ENCODE results near the gene HRCT1.
"Not testable (repeated sequence)": the region's sequence is repeated elsewhere in the genome, so short reads cannot be mapped to it uniquely, and the experiment has no call there.

Gene HRCT1

DNA sequence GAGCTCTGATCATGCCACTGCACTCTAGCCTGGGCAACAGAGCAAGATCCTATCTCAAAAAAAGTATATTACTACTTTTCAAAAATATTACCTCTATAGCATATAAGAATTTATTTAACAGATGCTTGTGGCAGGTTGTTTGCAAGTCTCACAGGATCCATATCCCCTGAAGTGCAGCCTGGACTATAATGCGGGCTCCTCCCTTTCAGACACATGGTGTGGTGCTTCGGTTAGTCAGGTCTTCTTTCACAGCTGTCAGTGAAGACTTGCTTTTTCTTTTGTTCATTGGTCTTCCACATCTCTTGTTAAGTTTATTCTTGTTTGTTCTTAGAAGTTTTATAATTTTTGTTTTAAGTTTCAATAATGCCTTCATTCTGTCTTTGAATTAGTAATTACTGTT is 9.4 kb upstream of the HRCT1 start:
- DNase-seq (ENCODE audit: low read depth, low spot score), result no peak

DNA sequence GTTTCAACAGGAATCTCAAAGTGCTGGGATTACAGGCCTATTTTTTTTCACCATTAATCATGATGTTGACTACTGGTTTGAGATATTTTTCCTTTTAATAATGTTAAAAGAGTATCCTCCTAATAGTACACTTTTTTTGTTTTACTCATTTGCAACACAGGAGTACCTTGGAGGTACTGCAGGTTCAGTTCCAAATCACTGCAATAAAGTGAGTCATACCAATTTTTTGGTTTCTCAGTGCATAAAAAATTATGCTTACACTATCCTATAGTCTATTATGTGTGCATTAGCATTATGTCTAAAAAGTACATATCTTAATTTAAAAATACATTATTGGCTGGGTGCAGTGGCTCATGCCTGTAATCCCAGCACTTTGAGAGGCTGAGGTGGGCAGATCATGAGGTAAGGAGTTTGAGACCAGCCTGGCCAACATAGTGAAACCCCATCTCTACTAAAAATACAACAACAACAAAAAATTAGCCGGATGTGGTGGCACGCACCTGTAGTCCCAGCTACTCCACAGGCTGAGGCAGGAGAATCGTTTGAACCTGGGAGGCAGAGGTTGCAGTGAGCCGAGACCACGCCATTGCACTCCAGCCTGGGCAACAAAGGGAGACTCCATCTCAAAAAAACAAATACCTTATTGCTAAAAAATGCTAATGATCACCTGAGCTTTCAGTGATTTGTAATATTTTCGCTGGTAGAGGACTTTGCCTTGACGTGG is 8.5 kb upstream of the HRCT1 start:
- DNase-seq (ENCODE audit: low read depth, low spot score), result not testable (repeated sequence)

DNA sequence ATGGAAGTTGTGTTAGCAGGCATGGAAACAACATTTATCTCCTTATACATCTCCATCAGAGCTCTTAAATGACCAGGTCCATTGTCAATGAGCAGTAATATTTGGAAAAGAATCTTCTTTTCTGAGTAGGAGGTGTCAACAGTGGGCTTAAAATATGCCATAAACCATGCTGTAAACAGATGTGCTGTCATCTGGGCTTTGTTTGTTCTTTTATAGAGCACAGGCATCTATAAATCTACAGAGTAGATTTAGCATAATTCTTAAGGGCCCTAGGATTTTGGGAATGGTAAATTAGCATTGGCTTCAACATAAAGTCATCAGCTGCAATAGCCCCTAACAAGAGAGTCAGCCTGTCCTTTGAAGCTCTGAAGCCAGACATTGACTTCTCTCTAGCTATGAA is 7.7 kb upstream of the HRCT1 start:
- no peak for DNase-seq (ENCODE audit: low read depth, low spot score)

DNA sequence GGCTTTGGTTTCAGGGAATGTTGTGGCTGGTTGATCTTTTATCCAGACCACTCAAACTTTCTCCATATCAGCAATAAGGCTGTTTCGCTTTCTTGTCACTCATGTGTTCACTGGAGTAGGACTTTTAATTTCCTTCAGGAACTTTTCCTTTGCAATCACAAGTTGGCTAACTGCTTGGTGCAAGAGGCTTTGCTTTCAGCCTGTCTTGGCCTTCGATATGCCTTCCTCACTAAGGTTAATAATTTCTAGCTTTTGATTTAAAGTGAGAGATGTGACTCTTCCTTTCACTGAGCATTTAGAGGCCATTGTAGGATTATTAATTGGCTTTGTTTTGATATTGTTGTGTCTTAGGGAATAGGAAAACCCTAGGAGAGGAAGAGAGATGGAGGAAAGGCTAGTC is 7.0 kb upstream of the HRCT1 start:
- no peak for DNase-seq (ENCODE audit: low read depth, low spot score)

DNA sequence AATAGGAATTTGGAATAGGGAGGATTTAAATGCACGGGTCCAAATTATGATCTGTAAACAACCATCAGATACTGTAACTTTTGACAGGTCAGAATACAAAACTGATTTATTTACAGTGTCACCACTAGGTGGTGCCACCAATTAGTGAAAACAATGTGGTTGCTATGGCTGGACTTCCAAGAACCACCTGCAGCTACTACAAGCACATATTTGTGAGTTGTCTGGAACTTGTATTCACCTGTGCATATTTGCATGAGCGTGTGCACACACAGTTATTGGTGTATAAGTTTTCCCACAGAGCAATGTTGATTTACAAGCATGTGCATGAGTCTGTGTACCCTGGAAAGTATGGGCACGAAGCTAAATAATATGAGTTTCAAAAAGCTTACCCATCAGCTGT is 3.0 kb upstream of the HRCT1 start:
- no peak for DNase-seq (ENCODE audit: low read depth, low spot score)

DNA sequence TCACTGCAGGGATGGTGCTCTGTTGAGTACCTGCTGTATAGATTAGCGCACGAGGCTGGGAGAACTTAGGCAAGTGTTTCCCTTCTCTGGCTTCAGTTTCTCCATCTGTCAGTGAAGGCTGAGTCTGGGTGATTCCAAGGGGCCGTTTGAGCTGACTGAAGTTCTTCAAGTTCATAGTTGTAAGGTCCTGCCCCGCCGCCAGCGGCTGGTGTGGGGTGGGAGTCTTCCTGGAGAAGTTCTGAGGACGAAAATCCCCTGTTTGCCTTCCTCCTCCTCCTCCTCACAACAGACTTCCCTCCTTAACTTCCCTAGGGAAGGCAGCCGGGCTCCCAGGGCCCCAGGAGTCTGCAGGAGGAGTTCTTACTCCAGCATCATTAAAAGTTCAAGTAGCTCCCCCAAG is 1.7 kb upstream of the HRCT1 start:
- DNase-seq (ENCODE audit: low read depth, low spot score), result no peak

DNA sequence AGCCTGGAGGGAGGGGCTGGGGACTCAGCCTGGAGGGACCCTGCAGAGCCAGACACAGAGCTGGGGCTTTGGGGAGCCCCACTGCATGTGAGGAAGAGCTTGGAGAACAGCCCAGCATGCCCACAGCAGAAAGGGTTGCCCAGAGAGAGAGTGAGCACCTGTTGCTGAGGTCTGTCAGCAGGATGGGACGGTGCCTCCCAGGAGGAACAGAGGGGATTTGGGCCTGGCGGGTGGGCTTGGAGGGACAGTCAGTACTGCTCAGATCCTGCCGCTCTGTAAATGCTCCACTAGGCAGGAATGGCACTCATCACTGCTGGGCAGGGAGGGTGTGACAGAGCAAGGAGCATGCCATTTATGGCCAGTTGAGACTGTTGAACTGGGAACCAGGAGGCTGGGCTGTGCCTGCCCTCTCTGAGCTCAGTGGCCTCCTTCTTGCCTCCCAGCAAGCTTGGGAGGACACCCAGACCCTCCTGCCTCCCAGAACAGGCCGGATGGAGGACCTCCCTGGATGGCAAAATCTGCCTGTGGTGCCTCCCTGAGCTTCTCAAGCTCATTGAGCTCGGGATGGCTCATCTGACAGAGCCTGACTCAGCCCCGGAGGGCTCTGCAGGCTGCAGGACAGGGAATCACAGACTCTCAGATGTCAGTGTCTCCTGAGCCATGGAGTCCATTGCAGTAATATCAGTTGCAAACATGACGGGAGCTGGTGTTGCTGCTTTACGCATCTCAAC is 786 bp upstream of the HRCT1 start:
- no peak for DNase-seq (ENCODE audit: low read depth, low spot score)

DNA sequence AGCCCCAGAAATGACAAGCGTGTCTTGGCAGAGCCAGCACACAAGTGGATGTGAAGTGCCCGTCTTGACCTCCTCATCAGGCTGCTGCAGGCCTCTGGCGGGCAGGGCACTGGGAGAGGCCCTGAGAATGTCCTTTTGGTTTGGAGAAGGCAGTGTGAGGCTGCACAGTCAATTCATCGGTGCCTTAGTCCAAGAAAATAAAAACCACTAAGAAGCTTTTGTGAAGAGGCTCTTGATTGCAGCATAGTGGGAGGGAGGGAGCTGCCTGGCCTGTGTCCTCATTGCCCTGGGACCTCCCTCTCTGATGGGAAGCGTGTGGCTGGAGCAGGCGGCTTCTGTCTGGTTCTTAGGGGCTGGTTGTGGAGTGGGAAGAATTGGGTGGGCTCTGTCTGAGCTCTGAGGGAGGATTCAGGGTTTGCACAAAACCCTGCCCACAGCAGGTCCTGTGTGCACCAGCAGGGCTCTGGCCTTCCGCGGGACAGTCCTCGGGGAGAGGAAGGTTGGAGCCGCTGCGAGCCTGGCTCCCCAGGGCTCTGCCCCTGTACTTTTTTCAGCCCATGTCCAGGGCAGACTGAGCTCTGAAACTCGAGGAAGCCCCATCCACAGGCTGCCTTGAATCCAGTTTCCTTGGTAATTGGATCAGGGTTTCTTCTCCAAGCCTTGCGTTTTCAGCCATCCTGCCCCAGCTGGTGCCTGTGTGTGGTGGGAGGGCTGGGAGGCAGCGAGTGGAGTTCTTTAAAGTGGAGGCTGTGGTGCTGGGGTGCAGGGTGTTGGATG is 1.1 kb downstream of the HRCT1 start:
- DNase-seq (ENCODE audit: low read depth, low spot score), result no peak

DNA sequence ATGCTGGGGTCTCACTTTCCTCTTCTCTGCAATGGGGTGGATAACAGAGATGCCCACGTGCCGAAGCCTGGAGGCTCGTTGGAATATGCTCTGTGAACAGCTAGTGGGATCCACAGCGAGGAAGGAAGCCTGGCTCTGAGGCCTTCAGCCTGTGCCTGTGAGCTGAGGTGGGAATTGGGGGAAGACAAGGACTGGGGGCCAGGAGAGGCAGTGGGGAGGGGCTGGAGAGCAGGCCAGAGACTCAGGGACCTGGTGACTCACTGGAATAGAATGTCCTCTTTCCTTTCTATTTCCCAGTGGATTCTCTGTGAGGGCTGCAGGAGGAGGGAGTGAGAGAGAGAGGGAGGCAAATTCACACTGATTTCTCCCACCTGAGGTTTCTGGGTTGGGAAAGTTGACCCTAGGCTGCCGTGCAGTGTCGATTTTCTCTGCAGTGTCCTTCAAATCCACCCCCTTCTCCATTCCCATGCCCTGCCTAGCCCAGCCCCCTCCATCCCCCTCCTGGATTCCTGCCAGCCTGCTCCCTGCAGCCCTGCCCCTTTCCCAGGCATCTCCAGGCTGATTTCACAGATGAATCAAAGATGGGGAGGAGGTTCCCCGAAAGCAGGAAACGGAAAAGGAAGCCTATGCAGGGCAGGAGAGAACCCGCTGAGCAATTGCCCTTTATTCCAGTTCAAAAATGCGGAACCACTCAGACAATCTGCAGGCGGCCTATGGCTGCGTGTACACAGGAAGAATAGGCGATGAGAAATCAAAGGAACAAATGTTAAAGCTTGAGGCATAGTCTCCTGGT is 1.9 kb downstream of the HRCT1 start:
- no peak for DNase-seq (ENCODE audit: low read depth, low spot score)

DNA sequence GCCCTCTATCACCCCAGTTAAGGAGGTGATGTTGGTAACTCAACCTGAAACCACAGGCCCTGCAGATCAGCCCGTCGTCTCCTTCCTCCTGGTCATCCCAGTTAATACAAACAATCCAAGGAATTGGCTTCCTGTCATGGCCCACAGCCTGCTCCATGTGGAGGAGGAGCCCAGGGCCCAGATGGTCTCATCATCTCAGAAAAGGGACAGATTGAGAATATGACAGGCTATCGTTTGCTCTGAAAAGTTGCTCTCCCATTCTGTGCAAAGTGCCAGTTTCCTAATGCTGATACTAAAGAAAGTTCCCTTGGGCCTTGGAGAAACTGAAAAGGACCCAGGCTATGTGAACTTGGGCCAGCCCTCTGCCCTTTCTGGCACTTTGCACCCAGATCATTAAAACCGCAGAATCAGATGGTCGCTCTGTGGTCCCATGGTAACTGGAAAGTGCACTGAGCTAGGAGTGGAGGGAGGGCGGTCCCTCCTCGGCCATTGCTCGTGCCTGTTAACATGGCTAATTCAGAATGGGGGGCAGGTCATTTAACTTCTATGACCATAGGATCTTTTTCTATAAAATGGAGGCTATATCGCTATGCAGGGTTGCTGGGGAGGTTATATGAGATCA is 2.6 kb downstream of the HRCT1 start:
- no peak for DNase-seq (ENCODE audit: low read depth, low spot score)

DNA sequence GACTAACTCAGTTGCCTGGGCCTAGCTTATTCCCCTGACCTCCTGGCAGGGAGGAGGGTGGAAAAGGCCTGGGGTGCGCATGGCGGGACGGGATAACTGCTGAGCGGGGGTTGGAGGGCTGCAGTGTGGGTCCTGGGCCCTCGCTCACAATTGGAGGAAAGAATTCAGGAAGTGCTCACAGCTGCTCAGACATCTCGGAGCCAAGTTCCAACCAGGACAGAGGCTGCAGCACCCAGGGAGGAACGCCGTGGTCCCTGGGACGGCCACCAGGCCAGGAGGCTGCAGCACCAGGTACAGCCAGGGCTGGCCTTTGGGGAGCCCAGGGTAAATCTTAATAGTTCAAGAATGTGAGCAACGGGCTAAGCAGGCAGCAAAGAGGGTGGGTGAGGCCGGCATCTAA is 3.3 kb downstream of the HRCT1 start, which contains the start of gene SPAAR:
TSS of gene SPAAR (plus strand) at position 217 of the 400 bp plus-strand sequence. CDS start 974 bp downstream, outside the sequence.
- DNase-seq (ENCODE audit: low read depth, low spot score), result no peak

DNA sequence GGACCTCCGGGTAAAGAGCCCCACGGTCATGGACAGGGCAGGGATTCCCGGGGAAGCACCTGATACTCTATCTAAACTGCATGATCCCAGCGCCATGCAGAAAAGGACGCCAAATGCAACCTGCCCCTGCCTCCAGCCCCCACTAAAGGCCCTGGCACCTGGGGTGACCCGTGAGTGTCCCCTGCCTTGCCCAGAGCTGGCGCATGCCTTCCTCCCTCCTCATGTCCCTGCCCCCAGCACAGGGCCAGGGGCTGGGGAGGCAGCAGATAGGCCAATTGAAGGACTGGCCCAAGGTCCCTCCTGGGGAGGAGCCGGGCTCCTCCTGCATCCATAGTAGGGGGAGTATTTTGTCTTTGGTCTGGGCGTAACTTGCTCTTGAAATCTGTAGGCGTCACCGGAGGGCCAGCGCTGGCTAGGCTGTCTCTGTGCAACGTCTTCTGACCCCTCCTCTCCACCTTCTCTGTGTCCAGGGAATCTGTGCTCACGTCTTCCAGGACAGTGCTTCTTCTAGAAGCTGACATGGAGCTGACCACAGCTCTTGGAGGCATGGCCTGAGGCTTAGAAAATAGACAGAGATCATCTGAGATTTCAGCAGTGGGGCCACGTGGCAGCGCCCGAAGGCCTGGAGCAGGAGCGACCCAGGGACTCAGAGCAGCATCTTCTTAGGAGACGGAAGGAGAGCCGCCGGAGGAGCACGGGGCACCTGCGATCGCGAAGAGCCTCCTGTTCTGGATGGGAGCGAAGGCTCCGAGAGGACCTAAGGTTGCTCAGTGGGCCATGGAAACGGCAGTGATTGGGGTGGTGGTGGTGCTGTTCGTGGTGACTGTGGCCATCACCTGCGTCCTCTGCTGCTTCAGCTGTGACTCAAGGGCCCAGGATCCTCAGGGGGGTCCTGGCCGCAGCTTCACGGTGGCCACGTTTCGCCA is 3.9 kb downstream of the HRCT1 start:
- no peak for DNase-seq (ENCODE audit: low read depth, low spot score)

DNA sequence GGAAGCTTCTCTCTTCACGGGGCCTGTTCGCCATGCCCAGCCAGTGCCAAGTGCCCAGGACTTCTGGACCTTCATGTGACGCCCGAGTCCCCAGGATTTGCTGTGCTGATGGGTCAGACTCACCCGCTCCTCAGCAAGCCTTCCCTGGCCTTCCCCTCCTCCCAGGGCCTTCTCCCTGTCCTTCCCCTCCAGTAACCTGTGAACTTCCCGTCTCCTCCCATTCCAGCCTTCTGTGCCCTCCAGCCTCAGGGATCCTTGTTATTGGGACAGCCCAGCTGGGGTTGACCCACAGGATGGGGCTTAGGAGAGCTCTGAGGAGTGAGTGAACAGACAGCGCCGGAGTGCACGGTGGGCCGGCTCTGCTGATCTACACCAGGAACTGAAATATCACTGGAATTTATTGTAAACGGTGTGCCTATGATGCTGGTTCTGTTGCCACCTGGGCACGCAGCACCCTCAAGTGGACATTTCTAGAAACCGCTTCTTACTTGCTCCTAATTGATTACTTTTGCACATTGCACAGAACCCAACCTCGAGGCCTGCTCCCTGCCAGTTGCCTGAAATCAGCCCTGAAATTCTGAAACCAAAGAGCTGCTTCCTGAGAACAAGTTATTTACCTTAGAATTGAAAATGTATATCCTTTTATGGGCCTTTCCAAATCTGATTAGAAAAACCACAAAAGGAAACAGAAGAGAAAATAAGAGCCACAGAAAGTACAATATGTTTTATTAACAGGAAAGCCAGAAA is 4.8 kb downstream of the HRCT1 start:
- DNase-seq (ENCODE audit: low read depth, low spot score), result no peak

DNA sequence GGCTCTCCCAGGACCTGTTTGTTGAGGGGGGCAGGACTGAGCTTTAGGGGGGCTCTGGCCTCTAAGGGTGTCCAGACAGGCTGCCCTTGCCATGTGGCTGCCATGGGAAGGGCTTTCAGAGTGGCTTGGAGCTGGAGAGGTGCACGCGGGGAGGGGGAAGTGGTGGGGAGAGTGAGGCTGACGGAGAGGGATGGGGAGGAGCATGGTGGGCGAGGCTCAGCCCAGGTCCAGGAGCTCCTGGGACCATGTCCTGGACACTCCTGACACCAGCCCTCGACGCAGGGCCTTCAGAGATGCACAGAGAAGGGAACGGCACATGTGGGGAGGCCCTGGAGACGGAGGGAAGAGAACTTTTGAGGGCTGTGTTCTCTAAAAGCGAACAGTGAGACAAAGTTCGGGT is 5.7 kb downstream of the HRCT1 start:
- no peak for DNase-seq (ENCODE audit: low read depth, low spot score)

DNA sequence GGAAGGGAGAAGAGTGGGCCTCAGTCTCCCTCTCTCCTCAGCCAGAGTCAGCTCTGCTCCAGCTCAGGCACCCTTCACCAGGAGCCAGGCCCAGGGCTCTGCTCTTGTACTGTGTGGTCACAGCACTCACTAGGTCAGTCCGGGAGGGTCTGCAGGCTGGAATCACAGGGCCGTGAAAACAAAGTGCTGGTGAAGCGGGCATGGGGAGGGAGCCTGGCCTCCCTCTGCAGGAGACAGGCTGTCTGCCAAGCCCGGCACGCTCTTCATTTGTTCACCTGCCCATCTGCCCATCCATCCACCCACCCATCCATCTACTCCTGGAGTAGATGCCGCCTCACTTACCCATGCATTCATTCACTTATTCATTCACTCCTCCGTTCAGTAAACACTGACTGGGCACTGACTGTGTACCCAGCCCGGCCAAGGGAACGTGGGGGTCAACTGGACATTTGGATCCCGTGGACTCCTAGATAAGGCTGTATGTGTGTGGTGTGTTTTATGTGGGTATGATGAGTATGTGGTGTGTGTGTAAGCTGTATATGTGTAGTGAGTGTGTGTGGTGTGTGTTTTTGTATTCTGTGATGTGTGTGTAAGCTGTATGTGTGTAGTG is 6.9 kb downstream of the HRCT1 start:
- no peak for DNase-seq (ENCODE audit: low read depth, low spot score)

DNA sequence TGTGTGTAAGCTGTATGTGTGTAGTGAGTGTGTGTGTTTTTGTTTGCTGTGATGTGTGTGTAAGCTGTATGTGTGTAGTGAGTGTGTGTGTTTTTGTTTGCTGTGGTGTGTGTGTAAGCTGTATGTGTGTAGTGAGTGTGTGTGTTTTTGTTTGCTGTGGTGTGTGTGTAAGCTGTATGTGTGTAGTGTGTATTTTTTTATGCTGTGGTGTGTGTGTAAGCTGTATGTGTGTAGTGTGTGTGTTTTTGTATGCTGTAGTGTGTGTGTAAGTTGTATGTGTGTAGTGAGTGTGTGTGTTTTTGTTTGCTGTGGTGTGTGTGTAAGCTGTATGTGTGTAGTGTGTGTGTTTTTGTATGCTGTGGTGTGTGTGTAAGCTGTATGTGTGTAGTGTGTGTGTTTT is 7.4 kb downstream of the HRCT1 start:
- not testable (repeated sequence) for DNase-seq (ENCODE audit: low read depth, low spot score)

DNA sequence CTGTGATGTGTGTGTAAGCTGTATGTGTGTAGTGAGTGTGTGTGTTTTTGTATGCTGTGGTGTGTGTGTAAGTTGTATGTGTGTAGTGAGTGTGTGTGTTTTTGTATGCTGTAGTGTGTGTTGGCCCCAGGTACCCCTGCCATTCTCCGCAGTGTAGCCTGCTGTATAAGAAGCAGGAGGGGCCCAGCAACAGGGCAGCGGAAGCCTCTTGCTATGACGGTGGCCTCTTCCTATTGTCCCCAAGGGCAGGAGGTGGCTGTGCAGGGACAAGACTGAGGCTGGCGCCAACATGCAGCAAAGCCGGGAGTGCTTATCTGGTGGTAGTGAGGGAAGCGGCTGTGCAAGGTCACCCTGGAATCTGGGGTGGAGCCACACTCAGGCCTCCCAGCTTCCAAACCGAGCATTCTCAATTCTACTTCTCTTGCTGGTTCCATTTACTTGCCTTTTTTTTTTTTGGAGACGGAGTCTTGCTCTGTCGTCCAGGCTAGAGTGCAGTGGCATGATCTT is 8.4 kb downstream of the HRCT1 start:
- no peak for DNase-seq (ENCODE audit: low read depth, low spot score)

DNA sequence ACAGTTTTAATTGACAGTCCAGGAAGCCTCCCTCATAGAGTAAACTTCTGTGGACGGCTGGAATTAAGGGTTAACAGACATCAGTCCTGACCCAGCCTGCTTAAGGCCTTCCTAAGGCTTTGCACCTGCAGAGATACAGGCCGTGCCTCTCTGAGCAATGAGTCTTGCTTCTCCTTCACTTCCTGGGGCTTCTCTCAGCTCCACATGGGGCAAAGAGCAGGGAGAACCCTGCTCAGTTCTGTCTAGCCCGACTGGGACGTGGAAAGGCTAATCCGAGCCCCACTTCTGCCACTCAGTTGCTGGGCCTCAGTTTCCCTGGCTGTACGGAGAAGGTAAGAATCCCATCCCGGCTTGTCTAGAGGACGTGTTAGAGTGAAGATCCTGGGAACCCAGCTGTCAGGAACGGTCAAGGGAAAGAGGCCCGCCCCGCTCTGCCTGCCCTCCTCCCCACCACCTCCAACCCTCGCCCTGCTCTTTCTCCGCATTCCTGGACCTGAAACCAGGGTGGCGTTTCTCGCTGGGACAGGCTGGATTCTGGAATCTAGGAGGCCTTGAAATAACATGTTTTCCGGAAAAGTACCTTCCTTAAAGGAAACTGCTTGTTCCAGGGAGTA is 9.8 kb downstream of the HRCT1 start:
- no peak for DNase-seq (ENCODE audit: low read depth, low spot score)

Measured in activated naive CD8-positive, alpha-beta T cell treated with anti-CD3 and anti-CD28 coated beads, Interleukin-2, amount 50 U/mL, for 16 hours (primary cell).